ENCODE data around the gene ACD.
A peak's percentile ranks its signal among the peaks of the same experiment; 100 is the strongest.

Gene ACD

DNA sequence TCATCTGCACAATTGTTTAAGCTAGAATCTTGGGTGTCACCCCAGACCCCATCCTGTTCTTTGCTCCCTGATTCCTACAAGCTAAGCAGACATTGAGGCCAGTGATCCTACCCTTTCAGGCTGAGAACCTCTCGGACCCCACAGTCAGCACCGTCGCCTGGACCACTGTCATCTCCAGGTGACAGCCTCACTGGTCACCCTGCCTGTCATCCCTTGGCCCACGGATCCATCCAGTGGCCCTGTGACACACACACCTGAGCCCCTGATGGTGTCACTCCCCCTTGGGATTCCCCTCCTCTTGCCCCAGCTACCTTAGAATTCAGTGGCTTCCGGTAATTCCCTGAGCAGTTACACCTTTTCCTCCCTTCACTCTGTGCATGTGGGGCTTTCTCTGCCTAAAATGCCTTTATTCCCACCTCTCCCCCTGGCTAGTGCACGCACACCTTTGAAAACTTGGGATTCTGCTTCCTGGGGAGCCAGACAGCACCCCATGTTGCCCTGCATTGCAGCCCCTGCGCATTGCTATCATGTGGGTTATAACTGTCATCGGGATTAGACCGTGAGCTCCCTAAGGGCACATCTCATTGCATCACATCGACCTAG is 9.5 kb upstream of the ACD start:
- DNase-seq (ENCODE audit: insufficient read length, low spot score) (no peak), FAIRE-seq (no peak)
- TF ChIP-seq, protein P1, sequence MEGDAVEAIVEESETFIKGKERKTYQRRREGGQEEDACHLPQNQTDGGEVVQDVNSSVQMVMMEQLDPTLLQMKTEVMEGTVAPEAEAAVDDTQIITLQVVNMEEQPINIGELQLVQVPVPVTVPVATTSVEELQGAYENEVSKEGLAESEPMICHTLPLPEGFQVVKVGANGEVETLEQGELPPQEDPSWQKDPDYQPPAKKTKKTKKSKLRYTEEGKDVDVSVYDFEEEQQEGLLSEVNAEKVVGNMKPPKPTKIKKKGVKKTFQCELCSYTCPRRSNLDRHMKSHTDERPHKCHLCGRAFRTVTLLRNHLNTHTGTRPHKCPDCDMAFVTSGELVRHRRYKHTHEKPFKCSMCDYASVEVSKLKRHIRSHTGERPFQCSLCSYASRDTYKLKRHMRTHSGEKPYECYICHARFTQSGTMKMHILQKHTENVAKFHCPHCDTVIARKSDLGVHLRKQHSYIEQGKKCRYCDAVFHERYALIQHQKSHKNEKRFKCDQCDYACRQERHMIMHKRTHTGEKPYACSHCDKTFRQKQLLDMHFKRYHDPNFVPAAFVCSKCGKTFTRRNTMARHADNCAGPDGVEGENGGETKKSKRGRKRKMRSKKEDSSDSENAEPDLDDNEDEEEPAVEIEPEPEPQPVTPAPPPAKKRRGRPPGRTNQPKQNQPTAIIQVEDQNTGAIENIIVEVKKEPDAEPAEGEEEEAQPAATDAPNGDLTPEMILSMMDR (IDR thresholded peaks at IDR 0.05; ENCODE audit: insufficient read depth, missing control alignments) = no peak

DNA sequence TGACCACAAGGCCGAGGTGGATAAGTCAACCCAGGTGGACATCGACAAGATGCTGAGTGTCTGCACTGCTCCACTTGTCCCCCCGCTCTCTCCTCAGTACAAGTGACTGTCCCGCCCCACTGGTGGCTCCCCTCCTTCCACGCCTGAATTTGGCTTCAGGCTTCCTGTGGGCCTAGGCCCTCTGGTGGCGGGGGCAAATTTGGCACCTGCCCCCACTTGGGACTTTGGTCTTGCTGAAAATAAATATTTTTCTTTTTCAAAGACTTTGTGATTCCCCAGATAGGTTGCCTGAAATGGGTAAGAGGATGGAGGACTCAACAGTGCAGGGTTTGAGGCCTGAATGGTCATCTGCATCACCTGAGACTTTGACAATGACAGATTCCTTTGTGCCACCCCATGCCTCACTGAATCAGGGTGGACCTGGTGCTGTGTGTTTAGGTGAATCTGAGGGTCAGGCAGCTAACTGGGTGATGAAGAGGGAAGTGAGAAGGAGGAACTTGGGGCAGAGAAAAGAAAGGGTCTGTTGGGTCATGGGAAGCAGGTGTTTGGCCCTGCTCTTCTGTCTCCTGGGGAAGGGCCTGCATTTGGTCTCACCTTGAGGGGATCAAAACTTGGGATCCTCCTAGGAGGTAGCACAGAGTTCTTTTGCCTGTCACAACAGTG is 8.6 kb upstream of the ACD start:
- DNase-seq (ENCODE audit: insufficient read length, low spot score) (no peak), FAIRE-seq (no peak)

DNA sequence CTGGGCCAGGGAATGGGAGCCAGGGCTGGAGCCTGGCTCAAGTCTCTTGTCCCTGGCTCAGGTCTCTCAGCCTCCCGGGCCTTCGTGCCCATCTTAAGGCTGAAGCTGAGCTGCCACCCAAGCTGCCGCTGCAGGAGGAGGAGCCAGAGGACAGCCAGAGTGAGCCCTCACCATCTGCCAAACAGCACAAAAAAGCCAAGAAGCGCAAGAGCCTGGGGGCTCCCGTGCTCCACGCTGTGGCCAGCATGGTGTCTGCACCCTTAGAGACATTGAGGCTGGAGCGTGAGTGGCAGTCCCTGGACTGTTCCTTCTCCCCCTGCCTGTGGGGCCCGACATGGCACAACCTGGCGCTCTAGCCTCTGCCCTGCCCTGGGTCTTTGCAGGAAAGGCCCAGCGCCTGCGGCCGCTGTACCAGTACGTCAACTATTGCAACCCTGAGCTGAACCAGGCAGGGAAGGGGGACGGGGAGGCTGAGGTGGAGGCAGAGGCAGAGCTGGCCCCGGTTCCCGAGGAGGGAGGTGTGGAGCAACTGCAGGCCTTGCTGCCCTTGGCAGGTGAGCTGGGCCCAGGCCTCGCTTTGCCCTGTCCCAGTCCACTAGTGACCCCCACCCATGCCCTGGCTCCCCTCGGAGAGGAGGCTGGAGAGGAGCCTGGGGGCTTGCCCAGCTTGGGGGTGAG is 7.9 kb upstream of the ACD start:
- TF ChIP-seq, protein P1 (IDR thresholded peaks at IDR 0.05; ENCODE audit: insufficient read depth, missing control alignments) = peak; percentile 86
- no peak for FAIRE-seq
- DNase-seq (ENCODE audit: insufficient read length, low spot score) = peak; percentile 69

More for the DNA sequence above, 8.6 kb upstream of the ACD start:
- TF ChIP-seq, protein P1 (IDR thresholded peaks at IDR 0.05; ENCODE audit: insufficient read depth, missing control alignments) = no peak

DNA sequence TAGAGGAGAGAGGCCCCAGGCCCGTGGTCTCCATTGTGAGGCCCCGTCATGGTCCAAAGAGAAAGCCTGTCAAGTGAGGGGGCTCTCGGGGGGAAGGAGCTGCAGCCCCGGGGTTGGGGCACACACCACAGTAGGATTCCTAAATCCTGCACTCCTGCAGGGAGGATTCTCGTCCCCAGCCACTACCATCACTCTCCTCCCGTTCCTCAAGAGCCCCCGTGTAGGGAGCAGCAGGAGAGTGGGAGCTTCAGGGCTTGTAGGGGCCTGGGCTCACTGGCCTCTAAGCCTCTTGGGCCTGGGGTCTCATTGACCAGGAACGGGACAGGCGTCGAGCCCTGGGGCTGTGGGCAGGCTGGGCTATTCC is 7.4 kb upstream of the ACD start:
- TF ChIP-seq, protein P1 (IDR thresholded peaks at IDR 0.05; ENCODE audit: insufficient read depth, missing control alignments) = no peak
- FAIRE-seq (no peak), DNase-seq (ENCODE audit: insufficient read length, low spot score) (no peak)

DNA sequence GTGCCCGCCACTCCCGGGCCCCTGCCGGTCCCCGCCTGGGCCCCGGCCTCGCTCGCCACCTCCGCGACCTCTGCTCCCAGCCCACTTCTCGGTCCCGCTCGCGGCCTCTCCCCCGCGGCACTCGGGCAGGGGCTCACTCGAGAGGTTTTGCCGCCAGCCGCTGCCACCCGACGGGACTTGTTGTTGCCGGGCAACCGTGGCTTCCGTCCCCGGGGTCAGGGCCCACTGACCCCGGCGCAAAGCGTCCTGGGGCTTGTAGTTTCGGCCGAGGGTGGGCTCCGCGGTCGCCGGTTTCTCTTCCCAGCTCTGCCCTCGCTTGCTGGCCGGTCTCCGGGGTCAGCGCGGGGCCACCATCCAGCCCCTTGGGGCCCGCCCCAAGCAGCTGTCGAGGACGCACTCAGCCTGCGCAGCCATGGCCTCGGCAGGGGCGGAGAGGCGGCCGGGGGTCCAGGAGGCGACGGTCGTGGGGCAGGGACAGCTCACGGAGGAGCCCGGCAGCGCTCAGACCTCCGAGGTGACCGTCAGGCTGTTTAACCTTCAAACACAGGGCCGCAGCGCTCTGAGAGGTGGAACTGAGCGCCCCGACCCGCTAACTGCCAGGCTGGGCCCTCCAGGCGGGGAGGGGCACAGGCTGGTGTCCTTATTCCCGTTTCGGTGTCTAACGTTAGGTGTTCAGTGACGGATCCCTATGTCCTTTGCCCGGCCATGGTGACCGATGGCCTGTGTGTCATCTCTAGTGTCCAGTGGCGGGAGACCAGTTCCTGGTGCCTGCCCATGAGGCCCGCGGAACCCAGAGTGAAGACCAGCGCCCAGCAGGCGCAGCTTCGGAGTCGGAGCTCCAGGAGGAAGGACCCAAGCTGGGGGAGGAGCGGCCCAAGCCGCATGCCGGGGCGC is 6.7 kb upstream of the ACD start, which contains the start of the genes C16orf86 and ENKD1:
TSS of gene C16orf86 (plus strand) at position 256 of the 894 bp plus-strand sequence. CDS start at position 413, 157 bp downstream.
TSS of gene ENKD1 (minus strand) at position 192 of the 894 bp plus-strand sequence. CDS start 308 bp downstream, outside the sequence.
- TF ChIP-seq, protein P1 (IDR thresholded peaks at IDR 0.05; ENCODE audit: insufficient read depth, missing control alignments) = no peak
- FAIRE-seq (no peak), DNase-seq (ENCODE audit: insufficient read length, low spot score) (peak; percentile 78)

DNA sequence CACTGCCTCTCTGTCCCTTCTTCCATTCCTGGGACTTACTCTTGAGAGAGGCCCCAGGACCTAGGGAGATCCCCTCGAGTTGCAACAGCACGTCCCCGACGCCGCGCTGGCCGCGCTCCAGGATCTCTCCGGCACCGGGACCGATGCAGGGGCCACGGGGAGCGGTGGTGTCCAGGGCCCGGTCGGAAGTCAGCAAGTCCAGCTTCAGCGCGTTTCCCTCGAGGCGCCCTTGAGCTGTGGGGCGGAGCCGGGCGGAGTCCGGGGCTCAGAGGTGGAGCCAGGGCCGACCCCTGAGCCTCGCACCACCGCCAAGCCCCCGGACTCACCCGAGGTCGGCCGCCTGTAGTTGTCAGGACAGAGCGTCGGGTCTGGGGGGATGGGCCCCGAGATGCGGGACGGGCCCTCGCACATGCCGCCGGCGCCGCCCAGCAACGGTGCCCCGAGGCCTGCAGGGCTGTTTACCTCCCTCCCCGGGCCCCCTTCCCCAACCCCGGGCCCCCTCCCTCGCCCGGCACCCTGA is 6.0 kb upstream of the ACD start:
- no peak for FAIRE-seq

More for the DNA sequence above, 6.0 kb upstream of the ACD start:
- TF ChIP-seq, protein P1 (IDR thresholded peaks at IDR 0.05; ENCODE audit: insufficient read depth, missing control alignments) = no peak
- DNase-seq (ENCODE audit: insufficient read length, low spot score) = no peak

Data from D721Med (cell line).